K562 (cell line): ENCODE data around the gene NT5C1A. TPM values are rescaled to one million over a fixed set of nuclear protein-coding genes. Genes with fewer than 3 reads are reported as not detected.

Source experiments
- CHD1 ChIP-seq: fragments of 200-600 bp; sonication (generic); IDR thresholded peaks from one replicate; pipeline ENCODE4 v1.6.1; 2012; ENCODE audit warnings: mild to moderate bottlenecking, moderate library complexity, low read length, inconsistent platforms
- FOSL1 ChIP-seq: fragments of 200-800 bp; sonication (Bioruptor generic); conservative IDR thresholded peaks from 2 replicates; pipeline ENCODE4 v1.6.1; 2016; ENCODE audit warnings: missing genetic modification characterization, missing compliant biosample characterization
- HCFC1 ChIP-seq: IDR thresholded peaks from 2 replicates; pipeline ENCODE4 v1.6.1; 2012; ENCODE audit warnings: low read depth, low read length, improper control_type of control experiment
- IRF9 ChIP-seq: fragments of 450-650 bp; IDR thresholded peaks from 2 replicates; pipeline ENCODE4 v1.6.1; 2016; ENCODE audit warnings: missing biosample characterization, missing genetic modification characterization
- MAX ChIP-seq: sonication (generic); formaldehyde crosslinking; IDR thresholded peaks from 2 replicates; pipeline ENCODE4 v1.9.0; 2022; ENCODE audit warnings: mild to moderate bottlenecking, missing genetic modification reagents
- SIN3A ChIP-seq, 2 experiments: fragments of 150-350 bp in 1 of 2; IDR thresholded peaks; 2 replicates each; pipeline ENCODE4 v1.6.1; 2011 to 2016; ENCODE audit warnings: borderline replicate concordance in 2 of 2, low read depth in 2 of 2, low read length in 2 of 2, mild to moderate bottlenecking in 2 of 2, moderate library complexity in 2 of 2; ENCODE audit not compliant: control insufficient read depth in 1 of 2
- SMAD2 ChIP-seq: fragments of 150-350 bp; IDR thresholded peaks from 2 replicates; pipeline ENCODE4 v1.6.1; 2014; ENCODE audit warnings: low read depth, mild to moderate bottlenecking, low read length
- ZBTB8A ChIP-seq: fragments of 450-650 bp; IDR thresholded peaks from 2 replicates; pipeline ENCODE4 v1.6.1; 2018; ENCODE audit warnings: mild to moderate bottlenecking, moderate library complexity; ENCODE audit not compliant: partially characterized antibody
- ZNF143 ChIP-seq: sonication (generic); formaldehyde crosslinking; IDR thresholded peaks from 2 replicates; pipeline ENCODE4 v1.9.0; 2022; ENCODE audit warnings: mild to moderate bottlenecking, missing genetic modification reagents
- ZNF280B ChIP-seq: fragments of 250-450 bp; sonication (Bioruptor Pico); IDR thresholded peaks from 2 replicates; pipeline ENCODE4 v1.5.1; 2021; ENCODE audit warnings: mild to moderate bottlenecking
- polyA plus RNA-seq, 8 experiments: library from polyadenylated mRNA; depleted of rRNA in 4 of 8; stranded (reverse) in 5 of 8; unstranded in 3 of 8; fragments of >200 nt; fragmentation: Nextera tagmentation in 2 of 8; fragmentation: Illumina TruSeq in 1 of 8; extraction: Ambion mirVana in 2 of 8; extraction: Trizol in 1 of 8; gene quantifications; 2 replicates each; pipeline versions ENCODE4 v1.2.1 to v1.2.3, GENCODE V29; 2011 to 2014; ENCODE audit warnings: inconsistent platforms in 1 of 8, missing spikeins in 1 of 8
- total RNA-seq, 7 experiments: library from RNA; depleted of rRNA in 6 of 7; stranded (reverse); fragments of >200 nt in 6 of 7; fragmentation: Illumina TruSeq in 2 of 7; extraction: Trizol in 2 of 7; gene quantifications; 2 replicates each; pipeline versions ENCODE4 v1.2.1 to v1.2.3, GENCODE V29; 2011 to 2021; ENCODE audit warnings: low replicate concordance in 1 of 7
- TF ChIP-seq, protein P1 (sequence below), 2 experiments: fragments of 450-650 bp; formaldehyde crosslinking in 1 of 2; IDR thresholded peaks; 2 replicates each; pipeline versions ENCODE4 v1.4.0 to v1.6.1; 2014 to 2020; ENCODE audit warnings: mild to moderate bottlenecking in 2 of 2, borderline replicate concordance in 1 of 2, low read depth in 1 of 2
- TF ChIP-seq, protein P2 (sequence below): sonication (generic); formaldehyde crosslinking; IDR thresholded peaks from 2 replicates; pipeline ENCODE4 v1.8.0; 2022; ENCODE audit warnings: missing genetic modification reagents, mild to moderate bottlenecking, moderate library complexity, borderline replicate concordance
- TF ChIP-seq, protein P3 (sequence below): fragments of 250-450 bp; sonication (Bioruptor Pico); IDR thresholded peaks from 2 replicates; pipeline ENCODE4 v1.4.0; 2020; ENCODE audit warnings: borderline replicate concordance

NT5C1A gene
- total and polyA plus RNA-seq, 9 of the 15 experiments (the other 6 are each of a cell fraction or from before 2014, with no cell fraction given) = not detected

DNA sequence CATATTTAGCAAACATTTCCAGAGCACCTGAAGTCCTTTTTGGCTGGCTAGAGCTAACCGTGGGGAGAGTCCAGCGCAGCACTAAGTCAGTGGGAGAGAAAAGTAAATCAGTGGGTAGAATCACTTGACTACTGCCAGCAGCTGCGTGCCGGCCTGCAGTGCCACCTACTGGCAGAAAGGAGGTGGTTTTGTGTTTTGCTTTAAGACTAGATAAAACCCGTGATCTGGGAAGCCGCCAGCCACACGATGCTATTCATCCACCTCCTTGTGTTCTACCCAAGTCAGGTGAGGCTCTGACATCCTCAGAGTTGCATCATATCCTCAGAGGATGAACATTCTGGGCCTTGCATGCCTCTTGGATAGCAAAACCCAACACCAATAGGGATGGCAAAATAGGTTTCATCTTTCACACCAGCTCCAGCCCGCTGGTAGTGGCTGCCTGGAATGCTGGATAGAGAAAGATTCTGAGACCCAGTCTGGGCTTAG, 18.3 kb downstream of the NT5C1A start (continued):
- TF ChIP-seq, protein P1, sequence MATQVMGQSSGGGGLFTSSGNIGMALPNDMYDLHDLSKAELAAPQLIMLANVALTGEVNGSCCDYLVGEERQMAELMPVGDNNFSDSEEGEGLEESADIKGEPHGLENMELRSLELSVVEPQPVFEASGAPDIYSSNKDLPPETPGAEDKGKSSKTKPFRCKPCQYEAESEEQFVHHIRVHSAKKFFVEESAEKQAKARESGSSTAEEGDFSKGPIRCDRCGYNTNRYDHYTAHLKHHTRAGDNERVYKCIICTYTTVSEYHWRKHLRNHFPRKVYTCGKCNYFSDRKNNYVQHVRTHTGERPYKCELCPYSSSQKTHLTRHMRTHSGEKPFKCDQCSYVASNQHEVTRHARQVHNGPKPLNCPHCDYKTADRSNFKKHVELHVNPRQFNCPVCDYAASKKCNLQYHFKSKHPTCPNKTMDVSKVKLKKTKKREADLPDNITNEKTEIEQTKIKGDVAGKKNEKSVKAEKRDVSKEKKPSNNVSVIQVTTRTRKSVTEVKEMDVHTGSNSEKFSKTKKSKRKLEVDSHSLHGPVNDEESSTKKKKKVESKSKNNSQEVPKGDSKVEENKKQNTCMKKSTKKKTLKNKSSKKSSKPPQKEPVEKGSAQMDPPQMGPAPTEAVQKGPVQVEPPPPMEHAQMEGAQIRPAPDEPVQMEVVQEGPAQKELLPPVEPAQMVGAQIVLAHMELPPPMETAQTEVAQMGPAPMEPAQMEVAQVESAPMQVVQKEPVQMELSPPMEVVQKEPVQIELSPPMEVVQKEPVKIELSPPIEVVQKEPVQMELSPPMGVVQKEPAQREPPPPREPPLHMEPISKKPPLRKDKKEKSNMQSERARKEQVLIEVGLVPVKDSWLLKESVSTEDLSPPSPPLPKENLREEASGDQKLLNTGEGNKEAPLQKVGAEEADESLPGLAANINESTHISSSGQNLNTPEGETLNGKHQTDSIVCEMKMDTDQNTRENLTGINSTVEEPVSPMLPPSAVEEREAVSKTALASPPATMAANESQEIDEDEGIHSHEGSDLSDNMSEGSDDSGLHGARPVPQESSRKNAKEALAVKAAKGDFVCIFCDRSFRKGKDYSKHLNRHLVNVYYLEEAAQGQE (IDR thresholded peaks at IDR 0.05; ENCODE audit: borderline replicate concordance) = peak; percentile 89
- TF ChIP-seq, protein P1 (CRISPR knock-in tag; IDR thresholded peaks at IDR 0.05; ENCODE audit: low read depth) = no peak
- TF ChIP-seq ZNF143 (peak; percentile 2; the same call in 1 of the 2 replicates), FOSL1 (tag) (no peak), HCFC1 (0 out of 2 replicates have a peak, but pooled peaks have one; percentile 21), SIN3A (IDR thresholded peaks at IDR 0.05; ENCODE audit: borderline replicate concordance in 2 of 2, control insufficient read depth in 1 of 2, low read depth in 2 of 2, low read length in 2 of 2) (no peak), IRF9 (tag) (no peak), SMAD2 (no peak), ZNF280B (CRISPR knock-in tag) (no peak), ZBTB8A (no peak), MAX (no peak; the same call in 1 of the 2 replicates), CHD1 (no peak)
- TF ChIP-seq, protein P2, sequence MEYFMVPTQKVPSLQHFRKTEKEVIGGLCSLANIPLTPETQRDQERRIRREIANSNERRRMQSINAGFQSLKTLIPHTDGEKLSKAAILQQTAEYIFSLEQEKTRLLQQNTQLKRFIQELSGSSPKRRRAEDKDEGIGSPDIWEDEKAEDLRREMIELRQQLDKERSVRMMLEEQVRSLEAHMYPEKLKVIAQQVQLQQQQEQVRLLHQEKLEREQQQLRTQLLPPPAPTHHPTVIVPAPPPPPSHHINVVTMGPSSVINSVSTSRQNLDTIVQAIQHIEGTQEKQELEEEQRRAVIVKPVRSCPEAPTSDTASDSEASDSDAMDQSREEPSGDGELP (CRISPR knock-in tag) = peak; percentile 56; the same call in 1 of the 2 replicates
- TF ChIP-seq, protein P3, sequence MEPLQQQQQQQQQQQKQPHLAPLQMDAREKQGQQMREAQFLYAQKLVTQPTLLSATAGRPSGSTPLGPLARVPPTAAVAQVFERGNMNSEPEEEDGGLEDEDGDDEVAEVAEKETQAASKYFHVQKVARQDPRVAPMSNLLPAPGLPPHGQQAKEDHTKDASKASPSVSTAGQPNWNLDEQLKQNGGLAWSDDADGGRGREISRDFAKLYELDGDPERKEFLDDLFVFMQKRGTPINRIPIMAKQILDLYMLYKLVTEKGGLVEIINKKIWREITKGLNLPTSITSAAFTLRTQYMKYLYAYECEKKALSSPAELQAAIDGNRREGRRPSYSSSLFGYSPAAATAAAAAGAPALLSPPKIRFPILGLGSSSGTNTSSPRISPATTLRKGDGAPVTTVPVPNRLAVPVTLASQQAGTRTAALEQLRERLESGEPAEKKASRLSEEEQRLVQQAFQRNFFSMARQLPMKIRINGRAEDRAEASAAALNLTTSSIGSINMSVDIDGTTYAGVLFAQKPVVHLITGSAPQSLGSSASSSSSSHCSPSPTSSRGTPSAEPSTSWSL (CRISPR knock-in tag) = no peak
